ENCODE results near the gene PPP1R9A. TPM values are rescaled to one million over a fixed set of nuclear protein-coding genes. Genes with fewer than 3 reads are reported as not detected.

The PPP1R9A gene
- total RNA-seq, 1 experiment from 2014 or later = 5.9 TPM

- no peak for ATAC-seq
- no peak overlapping the region for H2AFZ ChIP-seq (ENCODE audit: low read length)
- DNase-seq = no peak
- H3K4me2 ChIP-seq (ENCODE audit: low read length) = no peak overlapping the region
- no peak overlapping the region for H3K9ac ChIP-seq (ENCODE audit: low read length)
- H4K20me1 ChIP-seq (ENCODE audit: low read length) = no peaks in the 10 kb centered on the region
- BruUV-seq (replicated peaks) = no TSS peak
- ChIA-PET CTCF (no interaction called here), POLR2A (ENCODE audit: unreplicated experiment) (no interaction called here)
- H3K27ac ChIP-seq (ENCODE audit: low read length) = no peak overlapping the region
- TF ChIP-seq EZH2phosphoT487 (IDR thresholded peaks at IDR 0.05; ENCODE audit: borderline replicate concordance, low read length) (no peak), EZH2 (IDR thresholded peaks at IDR 0.05; ENCODE audit: low read length, unreplicated experiment) (no peak), CTCF (conservative IDR thresholded peaks at IDR 0.05; ENCODE audit: low read depth, low read length) (no peak)
- no peaks in the 10 kb centered on the region for H3K36me3 ChIP-seq (ENCODE audit: low read depth, low read length)
- H3K9me2 ChIP-seq (replicated peaks; ENCODE audit: low read length) = no peaks in the 10 kb centered on the region
- no peak overlapping the region for H3K4me3 ChIP-seq (ENCODE audit: low read length)
- H3K27me3 ChIP-seq (ENCODE audit: low read length) = no peaks in the 10 kb centered on the region
- no peaks in the 10 kb centered on the region for H3K79me2 ChIP-seq (ENCODE audit: low read length)
- H3K4me1 ChIP-seq (ENCODE audit: insufficient read depth, low read length) = no peaks in the 10 kb centered on the region
- H3K9me3 ChIP-seq (ENCODE audit: low read length) = no peaks in the 10 kb centered on the region
- H3F3A ChIP-seq (ENCODE audit: low read length, unreplicated experiment) = no peaks in the 10 kb centered on the region
- intact Hi-C loops (cut with micrococcal nuclease) = loop anchor here (10.0 kb wide), 1 partner anchor 147 kb away; no protein-coding TSS in a partner anchor
These were observed 284.4 kb downstream of the PPP1R9A start for GRCh38 chr7:95191795-95192194.

- no peaks in the 10 kb centered on the region for H3K9me3 ChIP-seq (ENCODE audit: low read length)
- BruUV-seq (replicated peaks) = no TSS peak
- no peaks in the 10 kb centered on the region for H3K27me3 ChIP-seq (ENCODE audit: low read length)
- no peaks in the 10 kb centered on the region for H4K20me1 ChIP-seq (ENCODE audit: low read length)
- CTCF ChIA-PET = no interaction called here
- POLR2A ChIA-PET (ENCODE audit: unreplicated experiment) = no interaction called here
- no peaks in the 10 kb centered on the region for H3K9me2 ChIP-seq (replicated peaks; ENCODE audit: low read length)
- H3F3A ChIP-seq (ENCODE audit: low read length, unreplicated experiment) = no peaks in the 10 kb centered on the region
- DNase-seq = no peak
- no peak overlapping the region for H3K4me2 ChIP-seq (ENCODE audit: low read length)
- H3K36me3 ChIP-seq (ENCODE audit: low read depth, low read length) = no peaks in the 10 kb centered on the region
- no peak overlapping the region for H3K9ac ChIP-seq (ENCODE audit: low read length)
- intact Hi-C loops (cut with micrococcal nuclease) = loop anchor here (2.0 to 10.0 kb wide), 2 partner anchors 154 to 290 kb away; no protein-coding TSS in a partner anchor
- H3K4me1 ChIP-seq (ENCODE audit: insufficient read depth, low read length) = no peaks in the 10 kb centered on the region
- no peak overlapping the region for H3K27ac ChIP-seq (ENCODE audit: low read length)
- no peak for ATAC-seq
- no peak overlapping the region for H2AFZ ChIP-seq (ENCODE audit: low read length)
- no peak overlapping the region for H3K4me3 ChIP-seq (ENCODE audit: low read length)
- no peaks in the 10 kb centered on the region for H3K79me2 ChIP-seq (ENCODE audit: low read length)
- TF ChIP-seq EZH2phosphoT487 (IDR thresholded peaks at IDR 0.05; ENCODE audit: borderline replicate concordance, low read length) (no peak), CTCF (conservative IDR thresholded peaks at IDR 0.05; ENCODE audit: low read depth, low read length) (no peak), EZH2 (IDR thresholded peaks at IDR 0.05; ENCODE audit: low read length, unreplicated experiment) (no peak)
These were observed 291.5 kb downstream of the PPP1R9A start for GRCh38 chr7:95198863-95199262.

- Histone ChIP-seq H3K9me3 (ENCODE audit: low read length) (no peaks in the 10 kb centered on the region), H3K36me3 (ENCODE audit: low read depth, low read length) (no peaks in the 10 kb centered on the region), H3F3A (ENCODE audit: low read length, unreplicated experiment) (no peaks in the 10 kb centered on the region), H2AFZ (ENCODE audit: low read length) (no peak overlapping the region), H4K20me1 (ENCODE audit: low read length) (no peaks in the 10 kb centered on the region), H3K4me3 (ENCODE audit: low read length) (no peak overlapping the region), H3K27ac (ENCODE audit: low read length) (no peak overlapping the region), H3K9ac (ENCODE audit: low read length) (no peak overlapping the region), H3K4me1 (ENCODE audit: insufficient read depth, low read length) (no peaks in the 10 kb centered on the region), H3K79me2 (ENCODE audit: low read length) (no peaks in the 10 kb centered on the region), H3K27me3 (ENCODE audit: low read length) (no peaks in the 10 kb centered on the region), H3K9me2 (replicated peaks; ENCODE audit: low read length) (no peaks in the 10 kb centered on the region), H3K4me2 (ENCODE audit: low read length) (no peak overlapping the region)
- BruUV-seq (replicated peaks) = no TSS peak
- intact Hi-C loops (cut with micrococcal nuclease) = loop anchor here (1.0 to 10.0 kb wide), 7 partner anchors 47 to 751 kb away; partner anchors contain the start of gene SGCE
- ChIA-PET POLR2A (ENCODE audit: unreplicated experiment) (interaction anchor here (0.6 kb wide), 1 partner anchor 734 kb away, joined by 4 read pairs; no protein-coding TSS in a partner anchor), CTCF (interaction anchor here (0.6 to 0.7 kb wide), 4 partner anchors 58 to 750 kb away, joined by 3 to 12 read pairs (median 4); no protein-coding TSS in a partner anchor)
- peak; percentile 60 for DNase-seq
- ATAC-seq = peak; percentile 87
- TF ChIP-seq CTCF (conservative IDR thresholded peaks at IDR 0.05; ENCODE audit: low read depth, low read length) (peak; percentile 81), EZH2phosphoT487 (IDR thresholded peaks at IDR 0.05; ENCODE audit: borderline replicate concordance, low read length) (no peak)
These were observed 292.6 kb downstream of the PPP1R9A start for GRCh38 chr7:95199779-95200558.

Measured in PC-3 (cell line).